Stimulated activated CD4-positive, alpha-beta T cell treated with anti-CD3 and anti-CD28 coated beads, Interleukin-12 subunit alpha, Interleukin-12 subunit beta, amount 100 ng/mL, for 24 hours (primary cell): ENCODE data around the gene ARL6IP5.

ENCODE experiments used
- DNase-seq, 2 experiments: peaks; one replicate each; pipeline ENCODE4 v3.0.0-alpha.2; 2020; ENCODE audit warnings: low read depth in 2 of 2

ARL6IP5 gene

DNA sequence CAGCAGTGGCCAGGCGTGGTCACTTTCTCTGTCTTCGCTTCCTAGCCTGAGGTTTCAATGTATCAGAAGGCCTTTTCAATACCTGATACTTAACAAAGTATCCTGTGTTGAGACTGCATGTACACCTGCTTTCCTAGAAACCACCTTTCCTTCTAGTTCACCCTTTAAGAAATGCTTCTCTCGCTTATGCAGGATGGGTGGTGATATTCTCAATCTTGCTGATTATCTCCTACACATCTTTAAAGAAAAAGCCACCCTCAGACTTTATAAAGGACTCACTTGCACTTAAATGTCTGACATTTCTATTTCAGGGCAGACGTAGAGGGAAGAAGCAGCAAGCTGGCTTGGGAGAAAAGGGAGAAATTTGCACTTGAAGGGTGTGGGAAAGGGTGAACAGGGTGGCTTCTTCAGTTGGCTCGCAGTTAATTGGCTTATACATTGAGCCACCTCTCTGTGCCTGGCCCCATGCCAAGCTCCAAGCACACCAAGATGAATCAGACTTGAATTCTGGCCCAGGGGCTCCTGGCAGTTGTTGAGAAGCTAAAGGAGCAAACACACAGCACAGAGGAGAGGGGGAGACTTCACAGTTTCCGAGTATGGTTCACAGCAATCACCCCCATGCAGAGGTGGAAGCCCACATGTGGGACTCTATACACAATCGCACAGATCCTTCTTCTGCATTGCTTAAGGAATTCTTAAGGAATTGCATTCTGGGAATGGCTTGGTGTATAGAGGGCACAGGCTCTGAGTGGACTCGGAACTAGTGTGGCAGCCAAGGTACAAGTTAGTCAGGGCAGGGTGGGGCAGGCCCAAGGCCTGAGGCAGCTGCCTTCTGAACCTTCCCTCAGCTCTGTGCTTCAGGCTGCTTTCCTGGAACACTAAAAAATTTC is 1.3 kb downstream of the ARL6IP5 start:
- peak; percentile 63 to 75 for DNase-seq

DNA sequence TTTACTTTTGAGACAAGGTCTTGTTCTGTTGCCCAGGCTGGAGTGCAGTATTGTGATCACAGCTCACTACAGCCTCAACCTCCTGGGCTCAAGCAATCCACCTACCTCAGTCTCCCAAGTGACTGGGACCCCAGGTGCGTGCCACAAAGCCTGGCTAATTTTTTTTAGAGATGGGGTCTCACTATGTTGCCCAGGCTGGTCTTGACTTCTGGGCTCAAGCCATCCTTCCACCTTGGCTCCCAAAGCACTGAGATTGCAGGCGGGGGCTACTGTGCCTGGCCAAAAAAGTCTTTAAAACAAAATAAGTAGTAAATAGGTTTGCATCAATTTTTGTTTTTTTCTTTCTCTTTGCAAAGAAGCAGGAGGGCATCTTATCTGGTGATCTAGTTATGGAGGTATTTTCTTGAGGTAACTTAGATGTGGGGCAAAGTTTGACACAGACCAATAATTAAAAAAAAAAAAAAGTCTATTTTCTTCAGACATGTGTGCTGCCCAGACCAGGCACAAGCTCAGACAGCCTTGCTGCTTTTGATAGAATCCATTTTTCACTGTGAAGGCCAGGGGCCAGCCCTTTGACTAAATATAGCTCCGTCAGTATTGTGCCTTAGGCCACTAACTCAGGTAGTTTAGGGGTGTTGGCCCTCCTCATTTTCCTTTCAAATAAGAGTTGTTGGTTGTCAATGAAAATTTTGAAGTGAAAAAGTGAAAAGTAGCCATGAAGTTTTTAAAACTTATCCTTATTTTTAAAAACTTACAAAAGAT is 2.5 kb downstream of the ARL6IP5 start:
- DNase-seq, result no peak

DNA sequence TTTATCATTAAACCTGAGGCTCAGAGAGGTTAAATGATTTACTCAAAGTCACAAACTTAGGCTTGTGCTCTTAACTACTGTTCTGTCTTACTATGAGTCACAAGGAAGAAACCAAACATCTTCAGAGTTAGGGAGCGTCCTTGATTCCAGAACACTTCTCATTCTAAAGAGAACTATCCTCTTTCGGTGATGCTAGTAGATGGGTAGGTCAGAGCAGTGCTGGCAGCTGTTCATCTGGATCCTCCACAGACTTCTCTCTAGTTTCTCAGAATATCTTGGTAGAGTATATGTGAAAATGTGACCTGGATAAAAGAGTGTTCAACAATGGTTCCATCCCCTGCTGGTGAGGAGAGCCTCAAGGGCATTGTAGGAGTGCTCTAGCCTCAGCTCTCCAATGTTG is 3.3 kb downstream of the ARL6IP5 start:
- DNase-seq, result no peak

DNA sequence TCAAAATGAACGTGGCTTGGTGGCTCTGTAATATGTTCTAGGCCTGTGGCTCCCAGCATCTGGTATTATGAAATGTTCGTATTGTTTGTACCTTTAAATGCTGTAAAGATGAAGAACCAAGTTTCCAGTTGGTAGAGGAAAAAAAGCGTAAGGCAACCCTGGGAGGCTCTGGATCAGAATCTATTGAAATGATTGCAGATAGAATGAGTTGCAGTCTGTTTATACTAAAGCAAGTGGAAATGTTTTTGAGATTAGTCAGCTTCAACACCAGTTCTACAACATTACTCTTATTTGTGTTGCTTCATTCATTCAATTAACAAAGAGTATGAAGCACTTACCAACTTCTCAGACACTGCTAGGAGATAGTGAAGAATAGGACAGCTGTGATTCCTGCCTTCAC is 5.3 kb downstream of the ARL6IP5 start:
- DNase-seq, result no peak

DNA sequence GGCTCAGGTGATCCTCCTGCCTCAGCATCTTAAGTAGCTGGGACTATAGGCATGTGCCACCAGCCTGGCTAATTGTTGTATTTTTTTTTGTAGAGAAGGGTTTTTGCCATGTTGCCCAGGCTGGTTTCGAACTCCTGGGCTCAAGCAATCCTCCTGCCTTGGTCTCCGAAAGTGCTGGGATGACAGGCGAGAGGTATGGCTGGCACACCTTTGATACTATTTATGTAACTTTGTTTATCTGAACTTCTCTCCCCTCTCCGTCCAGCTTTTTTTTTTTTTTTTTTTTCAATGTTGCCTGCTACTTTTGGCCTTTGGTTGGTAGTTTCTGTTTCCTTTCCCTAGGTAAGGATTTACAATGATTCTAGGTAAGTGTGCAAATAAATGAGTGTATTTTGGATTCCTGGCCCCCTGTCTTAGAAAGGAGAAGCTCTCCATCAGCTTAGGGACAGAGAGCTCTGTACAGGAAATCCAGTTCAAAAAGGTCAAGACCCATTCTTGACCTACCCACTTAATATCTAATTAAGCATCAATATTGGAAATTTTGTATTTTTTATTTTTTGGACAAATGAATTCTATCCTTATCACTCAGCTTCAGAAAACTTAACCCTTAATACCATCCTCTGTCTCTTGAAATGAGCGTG is 6.8 kb downstream of the ARL6IP5 start:
- DNase-seq, result no peak

DNA sequence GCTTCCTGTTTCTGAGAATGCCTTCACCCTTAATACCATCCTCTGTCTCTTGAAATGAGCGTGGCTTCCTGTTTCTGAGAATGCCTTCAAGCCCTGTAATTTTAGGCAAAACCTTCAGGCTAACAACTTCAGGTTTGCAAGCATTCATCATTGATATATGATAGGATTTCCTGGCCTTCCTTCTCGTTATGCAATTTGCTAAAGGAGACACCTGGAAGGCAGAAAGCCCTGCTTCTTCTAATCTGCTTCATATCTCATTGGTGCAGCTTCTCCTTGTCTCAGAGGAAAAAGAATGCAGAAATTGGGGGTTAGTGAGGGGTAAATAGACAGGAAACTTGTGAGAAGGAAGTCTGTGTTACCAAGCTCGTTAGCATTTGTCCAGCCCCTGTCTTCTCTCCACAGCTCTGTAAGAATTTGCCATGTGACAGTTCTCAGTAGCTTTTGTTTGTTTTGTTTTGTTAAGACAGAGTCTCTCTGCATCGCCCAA is 7.3 kb downstream of the ARL6IP5 start:
- no peak for DNase-seq

DNA sequence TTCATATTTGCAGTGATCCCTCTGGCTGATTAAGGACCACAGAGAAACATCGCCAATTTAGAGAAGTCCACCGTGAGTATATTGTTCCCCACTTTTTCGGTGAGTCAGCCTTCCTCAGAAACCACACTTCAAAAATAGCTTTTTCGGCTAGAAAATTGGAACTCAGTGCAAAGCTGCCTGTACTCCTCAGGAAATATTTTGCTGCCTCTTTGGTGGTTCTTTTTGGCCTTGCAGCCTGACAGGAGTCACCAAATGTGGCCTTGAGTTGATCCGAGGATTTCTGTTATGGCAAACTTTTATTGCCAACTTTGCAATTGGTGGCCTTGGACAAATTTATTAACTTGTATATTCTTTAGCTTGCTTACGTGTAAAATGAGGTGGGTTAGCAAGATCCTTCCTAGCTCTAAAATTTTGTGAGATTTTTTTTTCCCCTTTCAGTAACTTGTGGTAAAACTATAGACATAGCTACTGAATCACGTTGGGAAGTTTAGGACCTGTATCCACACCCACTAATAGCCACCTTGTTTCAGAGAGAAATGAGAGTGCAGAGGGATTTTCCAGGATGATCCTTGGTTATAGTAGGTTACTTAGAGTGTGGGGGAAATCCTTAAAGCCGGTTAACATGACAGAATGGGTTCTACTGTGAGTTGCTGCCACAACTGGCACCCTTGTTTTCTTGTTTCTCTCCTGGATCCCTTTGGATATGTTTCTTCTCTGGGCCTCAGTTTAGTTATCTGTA is 9.9 kb downstream of the ARL6IP5 start:
- no peak for DNase-seq

DNA sequence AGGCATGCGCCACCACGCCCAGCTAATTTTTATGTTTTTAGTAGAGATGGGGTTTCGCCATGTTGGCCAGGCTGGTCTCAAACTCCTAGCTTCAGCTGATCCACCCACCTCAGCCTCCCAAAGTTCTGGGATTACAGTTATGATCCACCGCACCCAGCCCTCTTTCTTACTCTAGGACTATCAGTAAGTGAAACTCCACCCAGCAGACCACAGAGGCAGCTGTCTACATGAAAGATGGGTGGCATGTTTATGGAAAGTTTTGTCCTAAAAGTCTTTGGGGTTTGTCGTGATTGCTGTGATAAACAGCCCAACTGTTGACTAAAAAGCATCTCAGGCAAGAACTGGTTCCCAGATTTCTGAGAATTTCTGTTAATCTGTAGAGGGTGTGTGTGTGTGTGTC is 10.9 kb downstream of the ARL6IP5 start:
- peak in 1 of 2 experiments; percentile 18 for DNase-seq

DNA sequence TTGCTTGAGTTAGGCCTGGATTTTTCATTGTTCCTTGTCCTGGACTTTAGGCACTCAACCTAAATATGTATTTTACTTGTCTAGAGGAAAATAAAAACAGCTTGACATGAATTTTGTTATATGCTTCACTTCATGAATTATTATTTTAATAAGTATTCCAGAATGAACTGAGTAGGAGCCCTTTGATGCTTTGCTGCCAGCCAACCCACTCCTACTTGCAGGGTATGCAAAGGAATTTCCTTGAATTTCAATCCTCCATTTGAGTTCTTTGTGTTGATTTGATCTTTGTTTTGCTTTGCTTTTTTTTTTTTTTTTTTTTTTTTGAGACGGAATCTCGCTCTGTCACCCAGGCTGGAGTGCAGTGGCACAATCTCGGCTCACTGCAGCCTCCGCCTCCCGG is 11.6 kb downstream of the ARL6IP5 start:
- DNase-seq, result no peak

DNA sequence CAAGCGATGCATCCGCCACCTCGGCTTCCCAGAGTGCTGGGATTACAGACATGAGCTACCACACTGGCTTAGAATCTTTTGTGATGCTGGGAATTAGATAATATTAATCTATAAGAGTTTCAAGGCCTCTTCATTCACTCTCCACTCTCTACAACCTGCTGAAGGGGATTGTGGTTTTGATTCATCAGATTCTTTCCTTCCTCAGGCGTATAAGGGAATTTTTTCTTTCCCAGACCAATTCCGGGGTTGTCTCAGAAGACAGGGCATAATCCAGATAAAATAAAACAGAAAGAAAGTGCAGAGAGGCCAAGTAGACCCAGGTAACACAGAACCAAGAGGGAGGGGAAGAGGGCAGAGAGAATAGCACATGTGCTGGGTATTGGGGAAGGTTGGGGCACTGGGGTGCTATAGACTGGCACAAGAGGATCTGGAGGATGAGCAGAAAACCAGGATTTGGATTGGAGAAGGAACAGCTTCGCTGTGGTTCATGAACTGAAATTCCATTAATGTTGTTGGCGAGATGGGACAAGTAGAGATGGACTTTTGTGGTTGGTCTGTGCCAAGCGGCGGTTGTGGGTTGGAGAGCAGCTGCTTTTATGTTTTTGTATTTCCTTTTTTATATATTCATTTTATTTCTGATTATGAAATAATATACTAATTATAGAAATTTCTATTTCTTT is 12.8 kb downstream of the ARL6IP5 start:
- DNase-seq, result no peak

DNA sequence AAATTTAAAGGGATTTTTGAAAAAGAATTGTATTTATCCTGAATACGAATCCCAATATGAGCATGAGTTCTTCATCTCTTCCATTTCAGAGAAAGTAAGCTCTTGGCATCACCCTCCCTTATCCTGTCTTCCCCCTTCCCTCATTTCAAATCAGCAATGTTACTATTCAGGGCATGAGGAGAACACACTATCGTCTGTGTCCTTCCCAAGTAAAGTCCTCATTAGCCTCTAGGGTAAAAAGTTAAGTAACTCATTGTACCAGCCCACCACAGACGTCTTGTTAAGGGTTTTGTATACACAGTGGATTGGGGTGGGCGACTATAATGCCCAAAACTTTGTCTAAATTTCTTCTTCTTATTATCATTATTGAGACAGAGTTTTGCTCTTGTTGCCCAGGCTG is 14.8 kb downstream of the ARL6IP5 start:
- DNase-seq, result no peak

DNA sequence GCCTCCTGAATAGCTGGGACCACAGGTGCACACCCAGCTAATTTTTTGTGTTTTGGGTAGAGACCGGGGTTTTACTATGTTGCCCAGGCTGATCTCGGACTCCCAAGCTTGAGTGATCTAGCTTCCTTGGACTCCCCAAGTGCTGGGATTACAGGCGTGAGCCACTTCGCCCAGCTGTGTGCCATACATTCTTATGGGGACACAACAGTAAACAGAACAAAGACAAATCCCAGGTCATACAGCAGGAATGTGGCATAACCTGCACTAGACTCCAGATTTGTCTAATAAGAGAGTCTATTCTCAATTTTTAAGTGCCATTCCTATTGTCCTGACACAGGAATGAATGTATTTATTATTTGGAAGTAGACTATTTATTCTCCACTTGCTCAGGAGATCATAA is 17.6 kb downstream of the ARL6IP5 start:
- DNase-seq, result no peak

DNA sequence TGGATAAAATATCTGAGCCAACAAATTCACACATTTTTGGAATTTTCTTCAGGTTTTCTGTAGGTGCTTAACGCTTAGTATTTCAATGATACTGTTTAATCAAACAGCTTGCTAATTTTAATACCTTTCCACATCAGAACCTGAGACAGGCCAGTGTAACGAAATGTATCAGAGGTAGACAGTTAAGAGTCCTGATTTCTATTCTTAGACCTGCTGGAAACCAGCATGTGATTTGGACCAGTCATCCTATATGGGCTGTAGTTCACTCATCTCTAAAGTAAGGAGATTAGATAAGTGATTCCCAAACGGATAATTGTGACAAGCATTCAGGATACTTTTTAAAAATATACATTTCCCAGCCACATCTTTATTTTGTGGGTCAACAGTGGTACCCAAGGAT is 18.4 kb downstream of the ARL6IP5 start:
- no peak for DNase-seq

DNA sequence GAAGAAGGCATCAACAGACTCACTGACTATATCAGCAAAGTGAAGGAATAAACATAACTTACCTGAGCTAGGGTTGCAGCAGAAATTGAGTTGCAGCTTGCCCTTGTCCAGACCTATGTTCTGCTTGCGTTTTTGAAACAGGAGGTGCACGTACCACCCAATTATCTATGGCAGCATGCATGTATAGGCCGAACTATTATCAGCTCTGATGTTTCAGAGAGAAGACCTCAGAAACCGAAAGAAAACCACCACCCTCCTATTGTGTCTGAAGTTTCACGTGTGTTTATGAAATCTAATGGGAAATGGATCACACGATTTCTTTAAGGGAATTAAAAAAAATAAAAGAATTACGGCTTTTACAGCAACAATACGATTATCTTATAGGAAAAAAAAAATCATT is 19.8 kb downstream of the ARL6IP5 start:
- no peak for DNase-seq

DNA sequence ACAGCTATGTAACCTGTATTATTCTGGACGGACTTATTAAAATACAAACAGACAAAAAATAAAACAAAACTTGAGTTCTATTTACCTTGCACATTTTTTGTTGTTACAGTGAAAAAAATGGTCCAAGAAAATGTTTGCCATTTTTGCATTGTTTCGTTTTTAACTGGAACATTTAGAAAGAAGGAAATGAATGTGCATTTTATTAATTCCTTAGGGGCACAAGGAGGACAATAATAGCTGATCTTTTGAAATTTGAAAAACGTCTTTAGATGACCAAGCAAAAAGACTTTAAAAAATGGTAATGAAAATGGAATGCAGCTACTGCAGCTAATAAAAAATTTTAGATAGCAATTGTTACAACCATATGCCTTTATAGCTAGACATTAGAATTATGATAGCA is 20.6 kb downstream of the ARL6IP5 start:
- no peak for DNase-seq

DNA sequence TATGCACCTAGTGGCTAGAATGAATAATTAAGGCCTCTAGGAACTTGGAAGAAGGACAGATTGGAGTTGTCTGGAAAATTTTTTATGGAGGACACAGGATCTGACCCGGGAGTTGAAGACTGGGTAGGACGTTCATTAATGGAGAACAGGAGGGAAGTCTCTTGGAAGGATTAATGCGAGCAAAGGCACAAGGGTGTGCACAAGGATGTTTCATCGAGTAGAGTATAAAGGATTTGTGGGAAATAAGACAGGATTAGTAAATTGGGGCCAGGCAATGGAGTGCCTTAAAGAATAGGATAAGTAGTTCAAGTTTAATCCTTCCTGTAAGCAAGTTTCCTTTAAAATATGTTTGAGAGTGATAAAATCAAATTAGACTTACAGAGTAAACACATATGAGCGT is 23.1 kb downstream of the ARL6IP5 start:
- DNase-seq, result no peak

DNA sequence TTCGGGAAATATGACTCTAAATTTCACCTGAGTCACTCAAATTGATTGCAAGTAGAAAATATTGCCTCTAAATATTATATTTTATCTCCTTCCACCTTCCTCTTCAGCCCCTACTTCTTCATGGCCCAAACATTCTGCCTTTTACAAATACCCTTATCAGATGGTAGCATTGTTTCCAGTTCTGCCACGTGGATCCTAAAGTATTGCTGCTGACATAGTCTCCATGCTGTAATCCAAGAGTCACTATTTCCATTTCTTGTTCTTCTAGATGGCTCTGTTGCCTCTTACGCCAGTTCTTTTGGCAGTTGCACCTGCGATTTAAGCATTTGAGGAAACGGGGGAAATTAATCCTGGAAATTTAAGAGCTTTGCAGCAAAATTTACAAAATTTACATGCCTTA is 24.1 kb downstream of the ARL6IP5 start:
- DNase-seq, result no peak

DNA sequence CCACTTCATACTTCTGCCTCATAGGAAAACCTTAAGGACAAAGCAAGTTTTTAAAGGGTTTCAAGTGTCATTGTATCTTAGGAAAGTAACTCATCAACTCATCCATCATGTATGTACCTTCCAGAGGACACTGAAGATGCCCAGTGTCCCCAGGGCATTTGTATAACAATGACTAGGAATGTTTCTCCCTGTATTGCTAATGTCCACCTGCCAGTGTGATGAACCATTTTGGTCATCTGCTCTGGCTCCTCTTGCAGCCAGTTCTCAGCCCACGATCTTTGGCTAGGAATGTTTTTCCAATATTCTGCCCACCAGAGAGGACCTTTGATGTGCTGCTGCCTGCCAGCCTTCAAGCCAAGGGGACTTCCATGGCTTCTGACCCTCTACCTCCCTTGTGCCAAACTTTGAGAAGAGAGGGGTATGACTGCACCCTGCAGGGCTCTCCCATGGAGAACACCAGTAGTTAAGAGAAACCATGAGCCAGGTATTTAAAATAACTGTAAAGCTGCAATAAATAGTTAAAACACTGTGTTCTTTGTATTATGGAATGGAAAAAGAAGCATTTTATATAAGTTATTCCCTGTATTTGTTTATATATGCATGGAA is 26.3 kb downstream of the ARL6IP5 start:
- DNase-seq, result no peak

DNA sequence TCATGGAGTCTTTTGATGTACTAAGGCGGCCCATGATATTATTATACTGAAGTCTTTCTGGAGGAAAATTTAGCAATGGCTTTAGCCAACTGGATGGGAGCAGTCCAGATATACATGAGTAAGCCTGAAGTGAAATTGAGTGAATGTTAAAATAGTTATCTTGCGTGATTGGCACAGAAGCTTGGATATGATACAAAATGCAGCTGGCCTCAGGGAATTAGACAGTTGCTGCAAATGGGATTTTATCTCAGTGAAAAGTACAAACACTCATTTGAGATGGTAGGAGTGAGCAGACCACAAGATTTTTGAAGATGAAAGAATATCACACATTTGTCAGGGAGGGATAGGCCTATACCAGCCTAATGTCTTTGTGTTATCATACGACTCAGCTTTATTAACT is 28.8 kb downstream of the ARL6IP5 start:
- DNase-seq, result no peak

DNA sequence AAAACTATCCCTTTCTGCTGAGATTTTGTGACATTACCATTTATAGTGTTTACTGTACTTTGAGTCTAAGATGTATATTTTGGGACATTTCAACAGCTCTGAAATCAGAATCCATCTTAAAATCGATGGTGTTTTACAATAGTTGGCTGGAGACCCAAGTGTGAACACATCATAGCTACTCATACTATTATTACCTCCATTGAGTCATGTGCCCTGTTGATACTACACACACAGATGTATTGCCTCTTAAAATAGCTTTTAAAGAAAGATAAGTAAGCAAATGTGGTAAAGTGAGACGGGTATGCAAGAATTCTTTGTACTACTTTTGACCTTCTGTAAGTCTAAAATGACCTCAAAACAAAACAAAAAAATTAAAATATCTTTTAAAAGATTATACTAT is 31.0 kb downstream of the ARL6IP5 start:
- DNase-seq, result no peak

DNA sequence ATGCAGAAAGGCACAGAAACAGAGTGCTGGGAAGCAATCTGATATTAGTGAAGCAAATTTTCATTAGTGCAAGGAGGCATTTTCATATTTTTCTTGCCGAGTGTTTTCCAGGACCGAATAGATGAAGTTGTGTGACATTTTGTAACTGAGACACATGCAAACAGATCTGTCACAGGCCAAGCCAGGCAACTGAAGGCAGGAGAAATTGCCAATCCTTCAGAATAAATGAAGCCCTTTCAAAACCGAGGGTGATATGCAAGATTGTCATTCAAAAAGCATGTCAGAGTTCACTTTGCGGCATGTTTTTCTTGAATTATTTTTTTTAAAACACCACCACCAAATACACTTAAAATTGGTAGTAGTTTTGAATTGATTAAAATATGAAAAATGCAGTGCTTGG is 31.4 kb downstream of the ARL6IP5 start:
- DNase-seq, result no peak
